Uterus (tissue), 4 donors: ENCODE data around the gene CAB39. TPM values are rescaled to one million over a fixed set of nuclear protein-coding genes. Genes with fewer than 3 reads are reported as not detected.

Experiments
- DNase-seq, 2 donors: peaks; one replicate each; pipeline ENCODE4 v3.0.0-alpha.2; 2019 to 2020
- H3K27ac ChIP-seq, 2 donors: fragments of 200-600 bp; sonication (generic); 1 replicate in 1 of 2; 2 replicates in 1 of 2; pipeline ENCODE4 v1.5.1; 2016 to 2018
- H3K27me3 ChIP-seq, 2 donors: fragments of 200-600 bp; sonication (generic); one replicate each; pipeline ENCODE4 v1.5.1; 2018 to 2019; ENCODE audit warnings: control low read depth in 1 of 2
- H3K36me3 ChIP-seq, 2 donors: fragments of 200-600 bp; sonication (generic); one replicate each; pipeline ENCODE4 v1.5.1; 2019; ENCODE audit warnings: control low read depth in 1 of 2
- H3K4me1 ChIP-seq, 2 donors: fragments of 200-600 bp; sonication (generic); one replicate each; pipeline ENCODE4 v1.5.1; 2018 to 2019; ENCODE audit warnings: control low read depth in 1 of 2
- H3K4me3 ChIP-seq, 2 donors: fragments of 200-600 bp; sonication (generic); 1 replicate in 1 of 2; 2 replicates in 1 of 2; pipeline ENCODE4 v1.5.1; 2018 to 2019; ENCODE audit warnings: mild to moderate bottlenecking in 1 of 2
- H3K9me3 ChIP-seq, 2 donors: fragments of 200-600 bp; sonication (generic); one replicate each; pipeline ENCODE4 v1.5.1; 2019; ENCODE audit warnings: control low read depth in 1 of 2
- POLR2A ChIP-seq, 2 donors: fragments of 450-650 bp; IDR thresholded peaks; one replicate each; pipeline ENCODE4 v1.6.1; 2016; ENCODE audit warnings: antibody characterized with exemption in 2 of 2, mild to moderate bottlenecking in 1 of 2, moderate library complexity in 1 of 2
- intact Hi-C: fragments of 100-400 bp; cut with DNase I; formaldehyde crosslinking; loops from one replicate; pipeline ENCODE4 v1.15.1; 2023; ENCODE audit warnings: low total_unique reads
- total RNA-seq, 4 donors: library from RNA; depleted of rRNA in 3 of 4; stranded (reverse); fragments of >200 nt in 3 of 4; gene quantifications; one replicate each; pipeline versions ENCODE4 v1.1.0 to v1.2.4, GENCODE V29; 2014 to 2023
- TF ChIP-seq, protein P1 (sequence below), 4 experiments: fragments of 200-600 bp in 2 of 4; fragments of 450-650 bp in 2 of 4; sonication (generic) in 2 of 4; IDR thresholded peaks; one replicate each; pipeline ENCODE4 v1.5.1; 2016 to 2019; ENCODE audit warnings: antibody characterized with exemption in 4 of 4, mild to moderate bottlenecking in 2 of 4, moderate library complexity in 1 of 4
- donor health status: DM: yes; HTN: yes; CAD: no.

CAB39 gene
- total RNA-seq, 4 donors from 2014 or later: 33.6 to 121 (median 78.0) TPM

DNA sequence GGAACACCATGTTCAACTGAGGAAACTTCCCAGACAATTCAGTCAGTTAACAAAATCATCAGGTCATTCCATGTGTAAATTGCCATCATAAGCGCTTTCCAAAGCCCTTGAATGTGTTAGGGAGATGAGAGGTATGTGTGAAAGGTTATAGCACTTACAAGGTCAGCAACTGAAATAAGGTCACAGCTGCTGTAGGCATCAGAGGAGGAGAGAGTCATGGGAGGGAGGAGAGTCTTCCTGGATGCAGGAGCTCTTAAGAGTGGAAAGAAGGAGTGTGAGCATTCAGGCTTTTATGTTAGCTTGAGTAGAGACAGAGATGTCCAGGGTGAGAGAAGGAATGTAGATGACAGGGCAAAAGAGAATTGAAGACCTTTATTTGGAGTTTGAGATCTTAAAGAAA, 67.0 kb downstream of the CAB39 start:
- TF ChIP-seq, protein P1, sequence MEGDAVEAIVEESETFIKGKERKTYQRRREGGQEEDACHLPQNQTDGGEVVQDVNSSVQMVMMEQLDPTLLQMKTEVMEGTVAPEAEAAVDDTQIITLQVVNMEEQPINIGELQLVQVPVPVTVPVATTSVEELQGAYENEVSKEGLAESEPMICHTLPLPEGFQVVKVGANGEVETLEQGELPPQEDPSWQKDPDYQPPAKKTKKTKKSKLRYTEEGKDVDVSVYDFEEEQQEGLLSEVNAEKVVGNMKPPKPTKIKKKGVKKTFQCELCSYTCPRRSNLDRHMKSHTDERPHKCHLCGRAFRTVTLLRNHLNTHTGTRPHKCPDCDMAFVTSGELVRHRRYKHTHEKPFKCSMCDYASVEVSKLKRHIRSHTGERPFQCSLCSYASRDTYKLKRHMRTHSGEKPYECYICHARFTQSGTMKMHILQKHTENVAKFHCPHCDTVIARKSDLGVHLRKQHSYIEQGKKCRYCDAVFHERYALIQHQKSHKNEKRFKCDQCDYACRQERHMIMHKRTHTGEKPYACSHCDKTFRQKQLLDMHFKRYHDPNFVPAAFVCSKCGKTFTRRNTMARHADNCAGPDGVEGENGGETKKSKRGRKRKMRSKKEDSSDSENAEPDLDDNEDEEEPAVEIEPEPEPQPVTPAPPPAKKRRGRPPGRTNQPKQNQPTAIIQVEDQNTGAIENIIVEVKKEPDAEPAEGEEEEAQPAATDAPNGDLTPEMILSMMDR (IDR thresholded peaks at IDR 0.05): no peak
- no peak for TF ChIP-seq POLR2A (IDR thresholded peaks at IDR 0.05)
- H3K27me3 ChIP-seq: no peaks in the 10 kb centered on the region
- H3K36me3 ChIP-seq: no peaks in the 10 kb centered on the region
- intact Hi-C loops: no loop called here
- H3K4me1 ChIP-seq: no peaks in the 10 kb centered on the region
- no peak for DNase-seq
- no peak overlapping the region for H3K27ac ChIP-seq
- H3K4me3 ChIP-seq: no peak overlapping the region
- no peaks in the 10 kb centered on the region for H3K9me3 ChIP-seq

DNA sequence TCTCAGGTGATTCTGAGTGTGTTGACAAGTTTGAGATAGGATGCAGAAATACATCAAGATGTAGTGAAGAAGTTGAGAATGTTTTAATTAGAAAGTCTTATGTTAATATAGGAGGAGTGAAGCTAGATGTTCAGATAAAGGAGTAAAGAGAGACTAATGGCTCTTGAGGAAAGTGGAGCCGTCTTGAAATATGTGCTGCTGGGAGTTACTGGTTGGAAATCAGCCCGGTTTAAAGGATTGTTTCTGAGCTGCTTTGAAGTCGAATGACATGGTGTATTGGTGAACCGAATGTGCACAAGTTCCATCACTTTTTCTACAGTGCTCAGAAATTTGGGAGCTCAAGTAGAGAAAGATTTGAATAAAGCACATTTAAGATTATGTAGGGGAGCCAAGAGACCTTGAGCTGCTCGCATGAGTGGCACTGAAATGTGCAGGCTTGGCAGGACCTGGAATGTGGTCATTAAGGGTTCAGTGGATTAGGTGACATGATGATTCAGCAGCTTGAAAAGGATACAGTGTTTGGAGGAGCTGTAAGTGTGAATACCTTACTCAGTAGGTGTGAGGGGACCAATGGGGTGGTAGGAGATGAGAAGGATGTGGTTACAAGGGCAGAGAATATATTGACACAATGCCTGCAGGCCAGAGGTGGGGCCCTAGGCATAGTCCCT, 68.6 kb downstream of the CAB39 start:
- Histone ChIP-seq H3K9me3 (no peaks in the 10 kb centered on the region), H3K4me3 (no peak overlapping the region), H3K4me1 (no peaks in the 10 kb centered on the region), H3K36me3 (no peaks in the 10 kb centered on the region), H3K27me3 (no peaks in the 10 kb centered on the region), H3K27ac (no peak overlapping the region)
- DNase-seq: no peak
- intact Hi-C loops: no loop called here
- TF ChIP-seq POLR2A (IDR thresholded peaks at IDR 0.05): no peak
- TF ChIP-seq, protein P1 (IDR thresholded peaks at IDR 0.05): no peak

DNA sequence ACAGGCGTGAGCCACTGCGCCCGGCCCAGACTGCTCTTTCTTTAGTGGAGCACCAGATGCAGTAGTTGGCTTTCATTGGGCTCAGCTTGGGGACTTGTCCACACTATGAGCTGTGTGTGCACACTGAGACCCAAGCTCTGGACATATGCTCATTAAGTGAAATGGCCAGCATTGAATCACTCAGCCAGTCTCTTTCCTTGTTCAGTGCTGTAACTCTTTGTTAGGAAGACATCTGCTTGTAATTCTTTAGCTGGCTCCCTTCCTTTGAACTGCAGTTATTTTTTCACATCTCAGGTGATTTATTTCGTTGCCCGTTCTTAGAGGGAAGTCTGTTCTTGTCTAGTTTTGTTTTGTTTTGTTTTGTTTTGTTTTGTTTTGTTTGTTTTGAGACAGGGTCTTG, 70.5 kb downstream of the CAB39 start:
- DNase-seq: no peak
- Histone ChIP-seq H3K27ac (no peak overlapping the region), H3K36me3 (no peaks in the 10 kb centered on the region), H3K9me3 (peaks cover 0 to under 1% of the 10 kb centered on the region in 2 donors), H3K4me3 (no peak overlapping the region), H3K4me1 (no peaks in the 10 kb centered on the region), H3K27me3 (no peaks in the 10 kb centered on the region)
- intact Hi-C loops: no loop called here
- TF ChIP-seq, protein P1 (IDR thresholded peaks at IDR 0.05): no peak

DNA sequence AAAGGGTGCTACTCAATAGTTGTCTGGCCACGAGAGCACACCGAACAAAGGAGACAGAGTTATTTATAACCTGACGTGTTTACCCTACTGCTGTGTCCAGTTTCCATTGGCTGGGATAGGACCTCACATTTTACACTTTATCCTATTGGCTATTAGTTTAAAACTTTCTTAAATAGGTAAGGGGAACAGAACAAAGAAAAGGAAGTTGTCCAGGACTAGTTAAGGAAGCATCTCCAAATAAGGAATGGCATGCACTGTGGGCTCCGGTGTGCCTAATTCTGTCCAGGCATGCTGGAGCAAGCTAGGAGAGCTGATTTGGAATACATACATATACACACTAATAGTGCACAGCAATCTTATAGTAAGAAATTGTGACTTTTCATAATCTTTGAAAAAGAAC, 72.2 kb downstream of the CAB39 start:
- TF ChIP-seq, protein P1 (IDR thresholded peaks at IDR 0.05): no peak
- TF ChIP-seq POLR2A (IDR thresholded peaks at IDR 0.05): no peak
- Histone ChIP-seq H3K36me3 (no peaks in the 10 kb centered on the region), H3K27ac (no peak overlapping the region), H3K9me3 (peaks cover 0 to 14% of the 10 kb centered on the region in 2 donors), H3K27me3 (no peaks in the 10 kb centered on the region), H3K4me1 (no peaks in the 10 kb centered on the region), H3K4me3 (no peak overlapping the region)
- intact Hi-C loops: no loop called here
- no peak for DNase-seq

DNA sequence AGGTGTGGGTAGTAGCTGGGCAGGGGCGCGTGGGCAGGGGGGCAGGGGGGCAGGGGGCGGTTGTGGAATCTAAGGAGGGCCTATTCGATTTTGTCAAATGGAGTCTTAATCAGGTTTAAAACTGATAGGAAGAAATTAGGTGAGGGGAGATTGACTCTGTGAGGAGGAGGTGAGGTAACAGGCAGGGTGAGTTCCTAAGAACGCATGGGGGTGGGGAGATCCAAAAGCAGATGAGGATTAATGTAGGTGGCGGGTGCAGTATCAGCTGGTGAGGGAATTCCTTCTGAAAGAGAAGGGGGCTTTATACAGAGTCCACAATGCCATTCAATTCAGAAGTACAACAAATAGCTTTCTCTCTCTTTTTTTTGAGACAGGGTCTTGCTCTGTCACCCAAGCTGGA, 72.7 kb downstream of the CAB39 start:
- intact Hi-C loops: no loop called here
- Histone ChIP-seq H3K9me3 (peaks cover 0 to 14% of the 10 kb centered on the region in 2 donors), H3K4me3 (no peak overlapping the region), H3K36me3 (no peaks in the 10 kb centered on the region), H3K27ac (no peak overlapping the region), H3K27me3 (no peaks in the 10 kb centered on the region), H3K4me1 (no peaks in the 10 kb centered on the region)
- TF ChIP-seq, protein P1 (IDR thresholded peaks at IDR 0.05): no peak
- TF ChIP-seq POLR2A (IDR thresholded peaks at IDR 0.05): no peak
- no peak for DNase-seq
